K562 (cell line): ENCODE measurements around the gene EZH1. TPM values are rescaled to one million over a fixed set of nuclear protein-coding genes. Genes with fewer than 3 reads are reported as not detected.

ENCODE experiments used
- ATAC-seq: fragments of 200-7000 bp; cut with Tn5 transposase; 3 replicates; pipeline ENCODE4 v1.9.1; 2020; ENCODE audit warnings: moderate library complexity
- BruUV-seq: library from RNA; stranded (reverse); fragments of 400-500 nt; replicated peaks from 2 replicates; lab custom pipeline; 2021; lab: Mats Ljungman, UMichigan
- CTCF ChIA-PET: fragments of 300-600 bp; formaldehyde crosslinking; extraction: SDS; loops from one replicate; lab custom pipeline; 2021; ENCODE audit warnings: low intra/inter-chr PET ratio; lab: Yijun Ruan, JAX
- POLR2A ChIA-PET: fragments of 300-600, 350-650 bp; sonication (Branson Sonifier 250); formaldehyde crosslinking; extraction: SDS; loops from one replicate; lab custom pipeline; 2021; ENCODE audit warnings: antibody characterized with exemption, inconsistent platforms; lab: Yijun Ruan, JAX
- DNase-seq, 4 experiments: peaks; one replicate each; pipeline versions ENCODE4 v3.0.0 to v3.0.0-alpha.2; 2011 to 2018; ENCODE audit warnings: low spot score in 3 of 4, mixed read lengths in 3 of 4; ENCODE audit errors: extremely low read depth in 1 of 4
- FAIRE-seq: peaks from 2 replicates; lab custom pipeline; 2011; peaks lifted over from hg19 to GRCh38; lab: Jason Lieb, UNC
- H2AFZ ChIP-seq: 2 replicates; pipeline ENCODE4 v1.6.0; 2011; ENCODE audit warnings: low read depth, low read length, control low read depth, inconsistent platforms
- H3K27ac ChIP-seq: fragments of 200-600 bp; 3 replicates; pipeline ENCODE4 v1.8.0; 2011; ENCODE audit warnings: low read depth, mild to moderate bottlenecking, control low read depth, inconsistent platforms, low read length, moderate library complexity, mixed read lengths; ENCODE audit errors: extremely low read depth
- H3K27me3 ChIP-seq, 2 experiments: fragments of 300-600 bp in 1 of 2; 2 replicates in 1 of 2; 3 replicates in 1 of 2; pipeline versions ENCODE4 v1.6.0 to v1.8.0; 2011; ENCODE audit warnings: inconsistent platforms in 2 of 2, low read length in 2 of 2, mild to moderate bottlenecking in 1 of 2, mixed read lengths in 1 of 2, moderate library complexity in 1 of 2; ENCODE audit not compliant: control insufficient read depth in 2 of 2, insufficient read depth in 2 of 2
- H3K36me3 ChIP-seq: fragments of 300-600 bp; 3 replicates; pipeline ENCODE4 v1.8.0; 2011; ENCODE audit warnings: mild to moderate bottlenecking, low read length, inconsistent platforms; ENCODE audit not compliant: control insufficient read depth, insufficient read depth
- H3K4me1 ChIP-seq, 2 experiments: fragments of 200-600 bp in 1 of 2; replicated peaks in 1 of 2; 2 replicates in 1 of 2; 3 replicates in 1 of 2; pipeline versions ENCODE4 v1.5.1 to v1.8.0; 2011; ENCODE audit warnings: inconsistent platforms in 2 of 2, low read length in 2 of 2, mild to moderate bottlenecking in 1 of 2, mixed read lengths in 1 of 2, moderate library complexity in 1 of 2; ENCODE audit not compliant: control insufficient read depth in 2 of 2, insufficient read depth in 2 of 2
- H3K4me2 ChIP-seq: 2 replicates; pipeline ENCODE4 v1.6.1; 2011; ENCODE audit warnings: low read length, control low read depth, inconsistent platforms, mixed read lengths; ENCODE audit not compliant: insufficient read depth
- H3K4me3 ChIP-seq: fragments of 200-600 bp; sonication (generic), shearing (Covaris generic); 2 replicates; pipeline ENCODE4 v1.5.1; 2016; ENCODE audit warnings: control low read depth, inconsistent platforms
- H3K79me2 ChIP-seq: fragments of 200-600 bp; 3 replicates; pipeline ENCODE4 v1.8.0; 2011; ENCODE audit warnings: low read length, inconsistent platforms; ENCODE audit not compliant: control insufficient read depth, insufficient read depth
- H3K9ac ChIP-seq, 2 experiments: 2 replicates each; pipeline versions ENCODE4 v1.6.0 to v1.6.1; 2011; ENCODE audit warnings: low read depth in 2 of 2, low read length in 2 of 2, control low read depth in 1 of 2, inconsistent platforms in 1 of 2, mild to moderate bottlenecking in 1 of 2, mixed read lengths in 1 of 2; ENCODE audit not compliant: insufficient read depth in 1 of 2
- H3K9me1 ChIP-seq: one replicate; pipeline ENCODE4 v1.6.0; 2011; ENCODE audit warnings: inconsistent platforms, mild to moderate bottlenecking, low read length, moderate library complexity; ENCODE audit not compliant: control insufficient read depth, insufficient read depth
- H3K9me3 ChIP-seq: replicated peaks from 2 replicates; pipeline ENCODE4 v1.5.1; 2011; ENCODE audit warnings: low read depth, low read length, inconsistent platforms; ENCODE audit not compliant: control insufficient read depth, insufficient read depth
- H4K20me1 ChIP-seq: replicated peaks from 2 replicates; pipeline ENCODE4 v1.6.1; 2011; ENCODE audit warnings: low read length, inconsistent platforms, mixed read lengths; ENCODE audit not compliant: control insufficient read depth, insufficient read depth
- CHD1 ChIP-seq: fragments of 200-600 bp; sonication (generic); IDR thresholded peaks from one replicate; pipeline ENCODE4 v1.6.1; 2012; ENCODE audit warnings: mild to moderate bottlenecking, moderate library complexity, low read length, inconsistent platforms
- POLR2G ChIP-seq: fragments of 200-400 bp; formaldehyde crosslinking; IDR thresholded peaks from 2 replicates; pipeline ENCODE4 v1.6.1; 2017; ENCODE audit warnings: low read depth, mild to moderate bottlenecking, antibody characterized with exemption, low read length, moderate library complexity
- ZFX ChIP-seq: sonication (generic); formaldehyde crosslinking; IDR thresholded peaks from 2 replicates; pipeline ENCODE4 v1.8.0; 2022; ENCODE audit warnings: mild to moderate bottlenecking, missing genetic modification reagents, moderate library complexity
- ZNF12 ChIP-seq: sonication (generic); formaldehyde crosslinking; IDR thresholded peaks from 2 replicates; pipeline ENCODE4 v1.4.0; 2020; ENCODE audit warnings: mild to moderate bottlenecking, missing genetic modification reagents
- ZNF140 ChIP-seq: fragments of 250-450 bp; sonication (Bioruptor Pico); IDR thresholded peaks from 2 replicates; pipeline ENCODE4 v1.8.0; 2021; ENCODE audit warnings: moderate library complexity, mild to moderate bottlenecking, inconsistent platforms
- WGBS: fragments of 100-300 bp; shearing (Covaris generic); methylation state at CpG from one replicate; pipeline ENCODE4 v1.1.6; 2016; ENCODE audit warnings: low coverage, mixed read lengths; ENCODE audit not compliant: insufficient coverage; ENCODE audit errors: missing lambda C conversion rate; 5-methylcytosine and 5-hydroxymethylcytosine counted together
- in situ Hi-C: fragments of 300-500 bp; cut with MboI; formaldehyde crosslinking; loops from 4 replicates; pipeline ENCODE4 v1.15.0; 2018; ENCODE audit warnings: inconsistent platforms, mixed read lengths
- intact Hi-C: fragments of 100-400 bp; cut with micrococcal nuclease; formaldehyde crosslinking; loops from 2 replicates; pipeline ENCODE4 v1.14.2; 2022
- polyA plus RNA-seq, 8 experiments: library from polyadenylated mRNA; depleted of rRNA in 4 of 8; stranded (reverse) in 5 of 8; unstranded in 3 of 8; fragments of >200 nt; fragmentation: Nextera tagmentation in 2 of 8; fragmentation: Illumina TruSeq in 1 of 8; extraction: Ambion mirVana in 2 of 8; extraction: Trizol in 1 of 8; gene quantifications; 2 replicates each; pipeline versions ENCODE4 v1.2.1 to v1.2.3, GENCODE V29; 2011 to 2014; ENCODE audit warnings: inconsistent platforms in 1 of 8, missing spikeins in 1 of 8
- total RNA-seq, 7 experiments: library from RNA; depleted of rRNA in 6 of 7; stranded (reverse); fragments of >200 nt in 6 of 7; fragmentation: Illumina TruSeq in 2 of 7; extraction: Trizol in 2 of 7; gene quantifications; 2 replicates each; pipeline versions ENCODE4 v1.2.1 to v1.2.3, GENCODE V29; 2011 to 2021; ENCODE audit warnings: low replicate concordance in 1 of 7

The EZH1 gene
- total and polyA plus RNA-seq, 9 of the 15 experiments (the other 6 are each of a cell fraction or from before 2014, with no cell fraction given): 8.6 to 40.8 (median 22.9) TPM

- DNase-seq: no peak
- intact Hi-C loops (no loop called here), in situ Hi-C loops (no loop called here)
- WGBS: 93% methylated on average over 7 of the region's 12 CpGs
- no peak overlapping the region for H3K9ac ChIP-seq
- H3K27ac ChIP-seq: no peak overlapping the region
- H3K4me1 ChIP-seq: peaks cover 7 to 48% of the 10 kb centered on the region in 2 experiments
- peaks cover 63% of the 10 kb centered on the region; the same call in 2 of the 3 replicates for H3K36me3 ChIP-seq
- peaks cover 2% of the 10 kb centered on the region for H4K20me1 ChIP-seq
- peaks cover 6% of the 10 kb centered on the region; the same call in 2 of the 3 replicates for H3K79me2 ChIP-seq
- H3K27me3 ChIP-seq: no peaks in the 10 kb centered on the region
- no peak for TF ChIP-seq CHD1
- TF ChIP-seq ZNF140: no peak
- peak; percentile 37; the same call in 1 of the 2 replicates for TF ChIP-seq POLR2G
- TF ChIP-seq ZFX (CRISPR knock-in tag): no peak
- TF ChIP-seq ZNF12 (CRISPR knock-in tag): no peak
- no peak overlapping the region for H2AFZ ChIP-seq
- POLR2A ChIA-PET: interaction anchor here (1.0 to 1.8 kb wide), 5 partner anchors 8 to 60 kb away, joined by 4 to 7 read pairs (median 5); partner anchors contain the start of genes RETREG3 and TUBG1
- no peak for FAIRE-seq
- CTCF ChIA-PET: no interaction called here
- BruUV-seq: no TSS peak
- no peak overlapping the region for H3K4me2 ChIP-seq
- ATAC-seq: no peak
- no peaks in the 10 kb centered on the region for H3K9me1 ChIP-seq
- H3K9me3 ChIP-seq: no peaks in the 10 kb centered on the region
- H3K4me3 ChIP-seq: no peak overlapping the region
Measured at GRCh38 chr17:42669705-42669976, 75.2 kb downstream of the EZH1 start.
